GM12874 (cell line): ENCODE measurements around the gene LGALS7.

Experiments
- TF ChIP-seq, protein P1 (sequence below): IDR thresholded peaks from 2 replicates; pipeline ENCODE4 v1.5.1; 2011; ENCODE audit warnings: low read depth, mild to moderate bottlenecking, control low read depth, low read length, moderate library complexity; ENCODE audit not compliant: insufficient read depth

LGALS7 gene

GRCh38 chr19:38730731-38731589, 42.4 kb downstream of the LGALS7 start:
- TF ChIP-seq, protein P1, sequence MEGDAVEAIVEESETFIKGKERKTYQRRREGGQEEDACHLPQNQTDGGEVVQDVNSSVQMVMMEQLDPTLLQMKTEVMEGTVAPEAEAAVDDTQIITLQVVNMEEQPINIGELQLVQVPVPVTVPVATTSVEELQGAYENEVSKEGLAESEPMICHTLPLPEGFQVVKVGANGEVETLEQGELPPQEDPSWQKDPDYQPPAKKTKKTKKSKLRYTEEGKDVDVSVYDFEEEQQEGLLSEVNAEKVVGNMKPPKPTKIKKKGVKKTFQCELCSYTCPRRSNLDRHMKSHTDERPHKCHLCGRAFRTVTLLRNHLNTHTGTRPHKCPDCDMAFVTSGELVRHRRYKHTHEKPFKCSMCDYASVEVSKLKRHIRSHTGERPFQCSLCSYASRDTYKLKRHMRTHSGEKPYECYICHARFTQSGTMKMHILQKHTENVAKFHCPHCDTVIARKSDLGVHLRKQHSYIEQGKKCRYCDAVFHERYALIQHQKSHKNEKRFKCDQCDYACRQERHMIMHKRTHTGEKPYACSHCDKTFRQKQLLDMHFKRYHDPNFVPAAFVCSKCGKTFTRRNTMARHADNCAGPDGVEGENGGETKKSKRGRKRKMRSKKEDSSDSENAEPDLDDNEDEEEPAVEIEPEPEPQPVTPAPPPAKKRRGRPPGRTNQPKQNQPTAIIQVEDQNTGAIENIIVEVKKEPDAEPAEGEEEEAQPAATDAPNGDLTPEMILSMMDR, result no peak

DNA sequence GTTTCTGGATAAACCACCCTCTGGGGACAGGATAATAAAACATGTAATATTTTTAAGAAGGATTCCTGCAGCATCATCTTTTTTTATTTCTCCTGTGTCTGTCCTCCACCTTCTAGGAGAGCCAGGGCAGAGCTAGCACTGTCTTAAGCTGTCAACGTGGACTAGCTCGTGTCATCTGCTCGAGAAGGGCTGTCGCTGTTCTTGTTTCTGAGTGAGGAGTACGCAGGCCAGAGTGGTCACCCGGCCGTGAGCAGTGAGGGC, 42.9 kb downstream of the LGALS7 start:
- TF ChIP-seq, protein P1, result no peak

- TF ChIP-seq, protein P1, result peak; percentile 95
Measured at GRCh38 chr19:38729653-38730469, 43.5 kb downstream of the LGALS7 start.

DNA sequence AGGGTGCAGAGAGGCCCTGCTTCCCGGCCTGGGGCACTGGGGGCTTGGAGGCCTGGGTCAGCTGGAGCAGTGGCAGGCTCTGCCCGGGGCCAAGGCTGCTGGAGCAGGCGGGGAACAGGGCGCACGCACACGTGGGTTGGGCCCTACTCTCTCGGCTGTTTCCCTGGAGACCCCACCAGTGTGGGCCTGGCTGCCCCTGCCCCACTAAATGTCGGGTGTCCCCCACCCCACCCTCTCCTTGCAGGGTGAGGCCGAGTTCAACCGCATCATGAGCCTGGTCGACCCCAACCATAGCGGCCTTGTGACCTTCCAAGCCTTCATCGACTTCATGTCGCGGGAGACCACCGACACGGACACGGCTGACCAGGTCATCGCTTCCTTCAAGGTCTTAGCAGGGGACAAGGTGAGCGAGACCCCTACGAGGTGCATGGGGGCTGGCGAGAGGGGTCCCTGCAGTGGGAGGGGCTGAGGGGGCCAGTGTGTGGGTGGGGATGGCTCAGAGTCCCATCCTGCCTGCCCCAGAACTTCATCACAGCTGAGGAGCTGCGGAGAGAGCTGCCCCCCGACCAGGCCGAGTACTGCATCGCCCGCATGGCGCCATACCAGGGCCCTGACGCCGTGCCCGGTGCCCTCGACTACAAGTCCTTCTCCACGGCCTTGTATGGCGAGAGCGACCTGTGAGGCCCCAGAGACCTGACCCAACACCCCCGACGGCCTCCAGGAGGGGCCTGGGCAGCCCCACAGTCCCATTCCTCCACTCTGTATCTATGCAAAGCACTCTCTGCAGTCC, 44.4 kb downstream of the LGALS7 start:
- TF ChIP-seq, protein P1, result no peak

- TF ChIP-seq, protein P1, result no peak
Measured at GRCh38 chr19:38727868-38728660, 45.3 kb downstream of the LGALS7 start.

GRCh38 chr19:38727306-38727867, 45.9 kb downstream of the LGALS7 start:
- TF ChIP-seq, protein P1, result no peak
